Retinal pigment epithelial cell (primary cell): ENCODE measurements around the gene CMIP.
"Not testable (repeated sequence)": the region's sequence is repeated elsewhere in the genome, so short reads cannot be mapped to it uniquely, and the experiment has no call there.

Experiments used
- DNase-seq: peaks from one replicate; pipeline ENCODE4 v3.0.0-alpha.2; 2010; ENCODE audit warnings: low read depth
- H3K4me3 ChIP-seq: 2 replicates; pipeline ENCODE4 v1.5.1; 2011; ENCODE audit warnings: mild to moderate bottlenecking, low read length, control low read depth, moderate library complexity
- CTCF ChIP-seq: conservative IDR thresholded peaks from 2 replicates; pipeline ENCODE4 v1.5.1; 2011; ENCODE audit warnings: low read depth, low read length, control low read depth, inconsistent platforms

CMIP gene

GRCh38 chr16:81521141-81521626 is 76.6 kb downstream of the CMIP start:
- no peak for DNase-seq
- no peak overlapping the region for H3K4me3 ChIP-seq
- TF ChIP-seq CTCF = no peak

DNA sequence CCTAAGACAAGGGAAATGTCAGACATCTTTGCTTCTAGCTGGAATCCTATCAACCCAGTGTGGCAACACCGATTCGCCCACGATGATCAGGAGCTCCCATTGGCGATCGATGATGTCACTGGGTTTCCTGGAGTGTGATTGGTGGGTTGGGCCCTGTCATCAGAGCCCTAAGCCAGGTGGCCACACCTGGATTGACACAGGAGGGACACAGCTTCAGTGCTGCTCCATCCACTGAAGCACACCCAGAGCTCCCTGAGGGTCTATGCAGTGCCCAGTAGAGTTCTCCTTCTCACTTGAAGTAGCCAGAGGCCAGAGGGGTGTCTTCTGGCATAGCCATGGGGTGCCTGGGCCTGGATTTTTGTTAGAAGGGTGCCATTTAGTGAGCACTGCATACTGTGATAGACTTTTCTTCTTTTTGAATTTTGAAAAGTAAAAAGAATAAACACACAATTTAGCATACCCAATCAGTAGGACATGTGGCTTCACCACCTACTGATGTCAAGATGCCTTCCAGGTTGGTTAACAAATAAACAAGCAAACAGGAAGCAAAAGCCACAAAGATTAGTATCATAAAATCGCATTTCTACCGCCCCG is 77.6 kb downstream of the CMIP start:
- no peak overlapping the region for H3K4me3 ChIP-seq
- no peak for DNase-seq
- TF ChIP-seq CTCF = no peak

- not testable (repeated sequence) for DNase-seq, H3K4me3 ChIP-seq
Observed at GRCh38 chr16:81522851-81523250, 78.2 kb downstream of the CMIP start.

- DNase-seq = no peak
- TF ChIP-seq CTCF = no peak
- no peak overlapping the region for H3K4me3 ChIP-seq
Observed at GRCh38 chr16:81523387-81524115, 78.9 kb downstream of the CMIP start.

- H3K4me3 ChIP-seq = no peak overlapping the region
- TF ChIP-seq CTCF = no peak
- DNase-seq = no peak
Observed at GRCh38 chr16:81524382-81524781, 79.8 kb downstream of the CMIP start.

- not testable (repeated sequence) for H3K4me3 ChIP-seq, DNase-seq
Observed at GRCh38 chr16:81524885-81525284, 80.3 kb downstream of the CMIP start.

DNA sequence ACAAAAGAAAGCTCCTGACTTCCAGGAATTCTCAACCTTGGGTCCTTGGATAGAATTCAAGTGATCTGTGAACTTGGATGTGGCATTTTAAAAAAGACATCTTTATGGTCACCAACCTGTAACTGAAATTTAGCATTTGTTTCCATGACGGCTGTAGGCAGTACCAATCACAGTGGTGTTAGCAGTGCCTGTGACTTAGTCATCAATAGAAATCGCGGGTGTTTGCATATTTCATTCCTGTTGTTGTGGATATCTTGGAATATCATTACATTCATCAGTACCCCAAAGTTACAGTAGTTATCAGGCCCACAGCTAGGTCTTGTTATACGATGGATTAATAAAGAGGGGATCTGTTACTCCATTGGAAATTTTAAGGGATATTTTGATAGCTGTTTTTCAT is 81.6 kb downstream of the CMIP start:
- no peak for DNase-seq
- H3K4me3 ChIP-seq = no peak overlapping the region
- TF ChIP-seq CTCF = no peak

GRCh38 chr16:81526935-81527334 is 82.3 kb downstream of the CMIP start:
- TF ChIP-seq CTCF = no peak
- H3K4me3 ChIP-seq = no peak overlapping the region
- DNase-seq = peak; percentile 48
